LHCN-M2 (cell line): ENCODE results near the gene SYNJ2. TPM values are rescaled to one million over a fixed set of nuclear protein-coding genes. Genes with fewer than 3 reads are reported as not detected.
A peak's percentile ranks its signal among the peaks of the same experiment; 100 is the strongest.
"Not testable (repeated sequence)": the region's sequence is repeated elsewhere in the genome, so short reads cannot be mapped to it uniquely, and the experiment has no call there.

Source experiments
- DNase-seq: peaks from one replicate; pipeline ENCODE4 v3.0.0-alpha.2; 2012; ENCODE audit warnings: low read depth
- polyA plus RNA-seq: library from polyadenylated mRNA; unstranded; fragments of >200 nt; gene quantifications from one replicate; pipeline ENCODE4 v1.2.1, GENCODE V29; 2012; ENCODE audit warnings: missing spikeins
- total RNA-seq: library from RNA; depleted of rRNA; stranded (reverse); fragments of >200 nt; gene quantifications from 2 replicates; pipeline ENCODE4 v1.2.3, GENCODE V29; 2014; rRNA removed

Gene SYNJ2
- total RNA-seq: 9.8 and 11.7 TPM in 2 replicates
- polyA plus RNA-seq: 9.4 TPM

GRCh38 chr6:157981395-157982101, at the start of gene SYNJ2:
Gene SYNJ2 (plus strand): TSS chr6:157981863. CDS start chr6:157981962, 99 bp downstream.
- DNase-seq: peak; percentile 62

GRCh38 chr6:157935786-157936185, 45.9 kb upstream of the SYNJ2 start:
- no peak for DNase-seq

- DNase-seq: no peak
These were observed 44.3 kb upstream of the SYNJ2 start for GRCh38 chr6:157937318-157937717.

DNA sequence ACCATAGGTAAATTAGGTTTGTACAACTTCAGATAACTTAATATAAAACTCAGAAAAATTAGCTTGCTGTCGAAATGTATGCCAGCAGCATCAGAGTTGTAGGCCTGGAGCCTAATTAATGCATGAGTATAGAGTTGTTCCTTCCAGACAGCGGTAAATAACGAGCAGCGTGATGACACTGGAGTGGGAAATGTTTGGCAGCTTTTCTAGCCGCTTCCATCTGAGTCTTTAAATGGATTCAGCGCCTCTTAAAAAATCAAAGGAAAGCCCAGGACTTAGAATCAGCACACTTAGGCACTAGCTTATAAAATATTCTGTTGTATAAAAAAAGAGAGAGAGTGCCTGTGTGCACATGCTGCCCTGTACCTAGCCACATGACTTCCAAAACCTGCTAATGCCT, 43.7 kb upstream of the SYNJ2 start:
- no peak for DNase-seq

GRCh38 chr6:157940375-157941036, 41.2 kb upstream of the SYNJ2 start:
- DNase-seq: not testable (repeated sequence)

DNA sequence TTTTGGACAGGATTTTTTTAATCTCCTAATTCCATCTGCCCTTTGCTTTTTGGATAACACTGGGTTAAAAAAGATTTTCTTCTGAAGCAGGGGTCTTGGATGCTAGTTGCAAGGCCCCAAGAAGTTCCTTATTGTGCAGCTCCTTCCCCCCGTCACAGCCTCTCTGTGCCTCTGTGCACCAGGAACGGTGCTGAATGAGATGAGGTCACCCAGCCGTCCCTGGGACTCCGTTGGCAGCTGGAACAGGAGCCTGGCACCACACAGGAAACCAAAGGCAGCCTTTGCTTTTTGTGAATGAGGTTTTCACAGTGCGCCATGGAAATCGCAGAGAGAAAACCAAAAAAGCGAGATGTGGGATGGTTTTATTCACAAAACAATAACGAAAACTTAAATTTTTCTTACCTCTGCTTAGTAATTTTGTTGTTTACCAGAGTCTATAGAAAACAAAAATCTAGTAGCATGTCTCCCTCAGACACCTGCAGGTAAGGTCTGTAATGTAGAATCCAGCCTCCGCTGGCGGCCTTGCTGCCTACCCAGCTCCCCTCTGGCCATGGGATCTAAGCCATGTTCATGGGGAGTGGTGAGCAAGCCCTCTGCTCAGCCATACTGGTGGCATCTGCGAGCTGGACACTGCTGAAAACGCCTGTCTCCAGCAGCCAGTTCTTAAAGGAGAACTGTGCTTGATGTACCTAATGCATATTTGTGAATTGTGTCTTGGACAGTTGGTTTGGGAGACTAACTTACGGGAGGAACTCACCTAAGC, 40.4 kb upstream of the SYNJ2 start:
- DNase-seq: no peak

DNA sequence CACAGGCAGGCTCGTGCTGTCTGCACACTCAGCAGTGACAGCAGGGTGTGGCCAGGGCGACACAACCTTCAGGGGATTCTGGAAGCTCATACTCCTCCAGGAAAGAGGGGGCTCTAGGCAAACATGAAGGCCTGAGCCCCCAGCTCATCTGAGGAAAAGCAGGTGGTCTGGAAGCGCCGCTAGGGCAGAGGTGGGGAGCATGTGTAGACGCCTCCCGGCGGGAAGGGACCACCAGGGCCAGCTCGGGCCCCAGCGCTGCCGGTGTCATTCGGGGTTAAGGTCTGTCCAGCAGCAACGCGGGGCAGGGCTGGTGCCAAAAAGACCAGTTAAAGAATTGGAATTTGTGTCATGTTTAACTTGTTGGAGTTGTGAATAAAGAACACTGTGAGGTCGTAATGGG, 39.3 kb upstream of the SYNJ2 start:
- no peak for DNase-seq

GRCh38 chr6:157943249-157943963, 38.3 kb upstream of the SYNJ2 start:
- DNase-seq: no peak

DNA sequence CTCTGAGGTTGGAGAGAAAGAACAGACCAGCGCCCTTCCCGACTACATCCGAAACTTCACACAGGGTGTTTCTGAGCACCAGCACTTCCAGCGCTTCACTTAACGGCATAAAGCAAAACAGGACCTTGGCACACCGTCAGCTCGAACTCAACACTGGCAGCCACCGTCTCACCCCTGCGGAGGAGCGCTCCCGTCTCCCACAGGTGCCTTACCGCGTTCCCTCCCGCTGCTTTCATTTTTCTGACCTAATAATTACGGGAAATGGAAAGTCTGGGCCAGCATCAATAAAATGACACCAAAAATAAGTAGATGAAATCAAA, 37.7 kb upstream of the SYNJ2 start:
- no peak for DNase-seq

DNA sequence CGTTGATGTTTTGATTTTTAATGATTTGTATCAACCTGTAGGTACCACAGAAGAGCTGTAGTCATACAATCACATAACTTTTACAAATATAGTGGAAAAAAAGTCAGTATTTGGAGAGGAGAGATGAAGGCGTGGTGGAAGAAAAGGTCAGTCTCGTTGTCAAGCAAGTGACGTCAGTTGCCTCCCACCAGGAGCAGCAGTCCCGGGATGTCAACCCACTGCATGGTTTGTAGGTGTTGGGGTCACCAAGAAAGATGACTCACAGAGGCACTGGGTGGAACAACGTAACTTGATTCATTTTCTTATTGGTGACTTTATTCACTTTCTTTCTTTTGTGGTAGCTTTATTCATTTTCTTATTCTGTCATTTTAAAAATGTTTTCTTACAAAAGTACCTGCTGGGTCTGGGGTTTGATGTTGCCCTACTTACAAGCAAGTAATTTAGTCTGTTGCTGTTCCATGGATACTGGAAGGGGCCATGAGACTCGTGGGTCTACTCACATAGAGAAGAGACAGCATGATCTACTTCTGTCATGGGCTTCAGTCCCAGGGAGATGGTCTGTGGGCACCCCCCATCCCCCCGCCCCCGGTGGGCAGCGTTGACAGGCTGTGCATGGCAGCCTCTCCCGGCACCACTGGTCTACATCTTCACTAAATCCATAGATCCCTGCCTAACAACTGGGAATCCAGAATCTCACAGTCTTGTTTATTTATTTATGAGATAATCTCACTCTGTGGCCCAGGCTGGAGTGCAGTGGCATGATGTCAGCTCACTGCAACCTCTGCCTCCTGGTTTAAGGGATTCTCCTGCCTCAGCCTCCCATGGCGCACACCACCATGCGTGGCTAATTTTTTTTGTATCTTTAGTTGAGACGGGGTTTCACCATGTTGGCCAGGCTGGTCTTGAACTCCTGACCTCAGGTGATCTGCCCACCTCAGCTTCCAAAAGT, 36.4 kb upstream of the SYNJ2 start:
- no peak for DNase-seq

DNA sequence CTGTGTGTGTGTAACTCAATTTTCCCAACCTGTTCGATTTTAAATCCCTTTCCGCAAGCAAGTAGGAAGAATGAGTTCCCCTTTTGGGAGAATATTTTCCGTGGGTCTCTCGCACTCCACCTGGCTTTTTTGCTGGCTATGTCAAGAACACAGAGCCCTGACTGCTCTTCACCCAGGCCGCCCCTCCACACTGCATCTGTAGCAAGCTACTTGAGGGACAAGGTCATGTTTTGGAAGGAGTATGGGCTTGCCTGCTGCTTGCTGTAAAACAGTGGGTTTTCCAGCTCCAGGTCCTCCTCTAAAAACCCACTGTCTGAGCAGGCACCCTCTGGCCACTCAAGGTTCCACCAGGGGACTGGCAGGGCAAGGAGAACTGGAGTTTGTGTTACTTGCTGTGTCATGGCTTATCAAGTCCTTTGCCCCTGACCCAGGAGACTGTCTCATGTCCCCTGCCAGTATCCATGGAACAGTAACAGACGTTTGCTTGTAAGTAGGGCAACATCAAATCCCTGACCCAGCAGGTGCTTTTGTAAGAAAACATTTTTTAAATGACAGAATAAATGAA, 35.5 kb upstream of the SYNJ2 start:
- DNase-seq: no peak

GRCh38 chr6:157946865-157947532, 34.7 kb upstream of the SYNJ2 start:
- peak; percentile 33 for DNase-seq

DNA sequence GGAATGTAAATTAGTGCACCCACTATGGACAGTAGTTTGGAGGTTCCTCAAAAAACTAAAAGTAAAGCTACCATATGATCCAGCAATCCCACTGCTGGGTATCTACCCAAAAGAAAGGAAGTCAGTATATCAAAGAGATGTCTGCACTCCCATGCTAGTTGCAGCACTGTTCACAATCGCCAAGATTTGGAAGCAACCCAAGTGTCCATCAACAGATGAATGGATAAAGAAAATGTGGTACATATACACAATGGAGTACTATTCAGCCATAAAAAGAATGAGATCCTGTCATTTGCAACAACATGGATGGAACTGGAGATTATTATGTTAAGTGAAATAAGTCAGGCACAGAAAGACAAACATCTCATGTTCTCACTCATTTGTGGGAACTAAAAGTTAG, 30.8 kb upstream of the SYNJ2 start:
- DNase-seq: not testable (repeated sequence)

GRCh38 chr6:157951828-157952227, 29.8 kb upstream of the SYNJ2 start:
- no peak for DNase-seq

GRCh38 chr6:157952861-157953351, 28.8 kb upstream of the SYNJ2 start:
- DNase-seq: no peak

DNA sequence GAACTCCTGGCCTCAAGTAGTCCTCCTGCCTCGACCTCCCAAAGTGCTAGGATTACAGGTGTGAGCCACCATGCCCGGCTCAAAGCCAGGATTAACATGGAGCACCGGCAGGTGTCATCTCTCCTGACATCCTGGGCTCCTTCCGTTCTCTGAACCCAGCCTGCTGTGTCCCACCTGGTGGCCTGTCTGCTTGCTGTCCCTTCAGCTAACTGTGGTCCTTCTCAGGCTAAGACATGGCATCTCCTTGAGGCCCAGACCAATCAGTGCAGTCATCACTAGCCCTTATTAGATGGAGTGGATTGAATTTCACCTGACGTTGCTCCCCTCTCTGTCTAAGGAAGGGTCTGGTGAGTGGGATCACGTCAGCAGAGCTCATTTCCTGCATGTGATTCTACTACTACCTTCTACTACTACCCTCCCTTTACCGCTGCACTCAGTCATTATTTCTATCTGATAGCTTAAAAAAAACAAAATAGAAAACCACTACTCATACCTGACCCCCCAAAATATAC, 28.0 kb upstream of the SYNJ2 start:
- no peak for DNase-seq

- DNase-seq: peak; percentile 17
These were observed 27.2 kb upstream of the SYNJ2 start for GRCh38 chr6:157954150-157955117.

DNA sequence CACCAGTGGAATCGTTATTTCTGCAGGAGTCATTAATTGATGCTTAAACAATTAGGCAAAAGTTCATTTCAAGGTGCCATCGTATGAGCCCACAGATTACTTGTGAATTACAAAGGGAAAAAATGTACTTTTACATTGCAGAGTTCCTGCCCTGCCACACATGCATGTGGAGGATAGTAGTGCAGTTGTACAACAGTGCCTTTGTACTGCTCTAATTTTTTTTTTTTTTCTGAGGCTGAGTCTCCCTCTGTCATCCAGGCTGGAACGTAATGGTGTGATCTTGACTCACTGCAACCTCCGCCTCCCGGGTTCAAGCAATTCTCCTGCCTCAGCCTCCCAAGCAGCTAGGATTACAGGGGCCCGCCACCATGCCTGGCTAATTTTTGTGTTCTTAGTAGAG, 26.0 kb upstream of the SYNJ2 start:
- DNase-seq: no peak
